ENCODE results near the gene IPO5.

DNA sequence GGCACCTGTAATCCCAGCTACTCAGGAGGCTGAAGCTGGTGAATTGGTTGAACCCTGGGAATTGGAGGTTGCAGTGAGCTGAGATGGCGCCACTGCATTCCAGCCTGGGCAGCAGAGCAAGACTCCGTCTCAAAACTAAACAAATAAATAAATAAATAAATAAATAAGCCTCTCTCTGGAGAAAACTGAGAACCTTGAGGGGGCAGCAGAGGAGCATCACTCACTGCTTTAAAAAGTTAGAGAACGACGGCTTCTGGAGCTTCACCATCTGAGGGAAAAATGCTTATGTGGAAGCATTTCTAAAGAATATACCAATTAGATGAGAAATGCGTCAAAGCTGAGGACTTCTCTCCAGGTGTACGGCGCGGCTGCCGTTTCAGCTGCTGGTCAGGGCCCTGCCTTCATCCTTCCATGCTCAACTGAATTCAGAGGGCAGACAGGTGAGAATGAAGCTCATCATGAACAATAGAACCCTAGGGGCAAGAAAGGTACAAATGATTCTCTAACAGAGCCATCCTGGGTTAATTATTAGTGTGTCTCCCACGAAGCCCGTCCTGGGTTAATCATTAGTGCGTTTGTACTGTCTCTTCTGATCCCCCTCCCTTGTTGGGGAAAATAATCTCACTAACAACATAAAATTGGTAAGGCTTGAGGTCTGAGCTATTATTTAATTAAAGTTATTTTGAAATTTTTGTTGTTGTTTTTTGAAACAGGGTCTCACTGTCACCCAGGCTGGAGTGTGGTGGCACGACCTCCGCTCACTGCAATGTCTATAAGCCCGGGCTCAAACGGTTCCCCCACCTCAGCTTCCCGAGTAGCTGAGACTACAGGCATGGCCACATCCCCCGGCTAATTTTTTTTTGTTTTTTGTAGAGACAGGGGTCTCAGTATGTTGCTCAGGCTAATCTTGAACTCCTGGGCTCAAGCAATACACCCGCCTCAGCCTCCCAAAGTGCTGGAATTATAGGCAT, 80.1 kb downstream of the IPO5 start:
- no peak for TF ChIP-seq EP300 (IDR thresholded peaks at IDR 0.05; ENCODE audit: borderline replicate concordance)
- TF ChIP-seq TCF12 (IDR thresholded peaks at IDR 0.05; ENCODE audit: low read depth), result no peak
- no peak for TF ChIP-seq CREB1 (IDR thresholded peaks at IDR 0.05; ENCODE audit: low read depth)
- TF ChIP-seq, protein P1, sequence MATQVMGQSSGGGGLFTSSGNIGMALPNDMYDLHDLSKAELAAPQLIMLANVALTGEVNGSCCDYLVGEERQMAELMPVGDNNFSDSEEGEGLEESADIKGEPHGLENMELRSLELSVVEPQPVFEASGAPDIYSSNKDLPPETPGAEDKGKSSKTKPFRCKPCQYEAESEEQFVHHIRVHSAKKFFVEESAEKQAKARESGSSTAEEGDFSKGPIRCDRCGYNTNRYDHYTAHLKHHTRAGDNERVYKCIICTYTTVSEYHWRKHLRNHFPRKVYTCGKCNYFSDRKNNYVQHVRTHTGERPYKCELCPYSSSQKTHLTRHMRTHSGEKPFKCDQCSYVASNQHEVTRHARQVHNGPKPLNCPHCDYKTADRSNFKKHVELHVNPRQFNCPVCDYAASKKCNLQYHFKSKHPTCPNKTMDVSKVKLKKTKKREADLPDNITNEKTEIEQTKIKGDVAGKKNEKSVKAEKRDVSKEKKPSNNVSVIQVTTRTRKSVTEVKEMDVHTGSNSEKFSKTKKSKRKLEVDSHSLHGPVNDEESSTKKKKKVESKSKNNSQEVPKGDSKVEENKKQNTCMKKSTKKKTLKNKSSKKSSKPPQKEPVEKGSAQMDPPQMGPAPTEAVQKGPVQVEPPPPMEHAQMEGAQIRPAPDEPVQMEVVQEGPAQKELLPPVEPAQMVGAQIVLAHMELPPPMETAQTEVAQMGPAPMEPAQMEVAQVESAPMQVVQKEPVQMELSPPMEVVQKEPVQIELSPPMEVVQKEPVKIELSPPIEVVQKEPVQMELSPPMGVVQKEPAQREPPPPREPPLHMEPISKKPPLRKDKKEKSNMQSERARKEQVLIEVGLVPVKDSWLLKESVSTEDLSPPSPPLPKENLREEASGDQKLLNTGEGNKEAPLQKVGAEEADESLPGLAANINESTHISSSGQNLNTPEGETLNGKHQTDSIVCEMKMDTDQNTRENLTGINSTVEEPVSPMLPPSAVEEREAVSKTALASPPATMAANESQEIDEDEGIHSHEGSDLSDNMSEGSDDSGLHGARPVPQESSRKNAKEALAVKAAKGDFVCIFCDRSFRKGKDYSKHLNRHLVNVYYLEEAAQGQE (IDR thresholded peaks at IDR 0.05; ENCODE audit: low read depth), result no peak
- TF ChIP-seq CEBPB (IDR thresholded peaks at IDR 0.05), result no peak

All from Ishikawa (cell line).